Epithelial cell of esophagus (primary cell): Measurements from ENCODE around the gene RREB1.
A peak's percentile ranks its signal among the peaks of the same experiment; 100 is the strongest.

Source experiments
- DNase-seq: peaks from one replicate; pipeline ENCODE4 v3.0.0; 2010; ENCODE audit warnings: low read depth
- H3K4me3 ChIP-seq: 2 replicates; pipeline ENCODE4 v1.5.1; 2011; ENCODE audit warnings: mild to moderate bottlenecking, low read length, control low read depth
- CTCF ChIP-seq: IDR thresholded peaks from 2 replicates; pipeline ENCODE4 v1.5.1; 2011; ENCODE audit warnings: low read depth, mild to moderate bottlenecking, low read length, control low read depth, inconsistent platforms; ENCODE audit not compliant: insufficient read depth; ENCODE audit errors: missing control alignments

RREB1 gene

GRCh38 chr6:7171733-7172132 is 64.0 kb downstream of the RREB1 start:
- TF ChIP-seq CTCF: no peak

GRCh38 chr6:7172649-7173048 is 64.9 kb downstream of the RREB1 start:
- DNase-seq: peak; percentile 17
- no peak overlapping the region for H3K4me3 ChIP-seq
- TF ChIP-seq CTCF: no peak

More at GRCh38 chr6:7171733-7172132, 64.0 kb downstream of the RREB1 start:
- H3K4me3 ChIP-seq: no peak overlapping the region
- no peak for DNase-seq

GRCh38 chr6:7173843-7174503 is 66.2 kb downstream of the RREB1 start:
- H3K4me3 ChIP-seq: no peak overlapping the region
- no peak for TF ChIP-seq CTCF
- DNase-seq: no peak

GRCh38 chr6:7175462-7175861 is 67.7 kb downstream of the RREB1 start:
- no peak overlapping the region for H3K4me3 ChIP-seq
- no peak for DNase-seq
- TF ChIP-seq CTCF: no peak

GRCh38 chr6:7176208-7176607 is 68.4 kb downstream of the RREB1 start:
- no peak for TF ChIP-seq CTCF
- DNase-seq: no peak
- H3K4me3 ChIP-seq: no peak overlapping the region

GRCh38 chr6:7178280-7178679 is 70.5 kb downstream of the RREB1 start:
- no peak for DNase-seq
- TF ChIP-seq CTCF: no peak

GRCh38 chr6:7180751-7181150 is 73.0 kb downstream of the RREB1 start:
- TF ChIP-seq CTCF: no peak
- no peak overlapping the region for H3K4me3 ChIP-seq
- DNase-seq: no peak

More at GRCh38 chr6:7178280-7178679, 70.5 kb downstream of the RREB1 start:
- H3K4me3 ChIP-seq: no peak overlapping the region
